Panc1 (cell line): ENCODE results near the gene TBCC. TPM values are rescaled to one million over a fixed set of nuclear protein-coding genes. Genes with fewer than 3 reads are reported as not detected.

Source experiments
- ATAC-seq: fragments of 200-7000 bp; cut with Tn5 transposase; 2 replicates; pipeline ENCODE4 v1.9.1; 2020; ENCODE audit warnings: mild to moderate bottlenecking, moderate library complexity
- BruUV-seq: library from RNA; stranded (reverse); fragments of 400-500 nt; replicated peaks from 2 replicates; lab custom pipeline; 2021; lab: Mats Ljungman, UMichigan
- CTCF ChIA-PET: fragments of 300-600 bp; sonication (Branson Sonifier 250); formaldehyde crosslinking; loops from one replicate; lab custom pipeline; 2022; ENCODE audit warnings: antibody characterized with exemption; lab: Charles Lee
- POLR2A ChIA-PET: fragments of 300-600 bp; sonication (Branson Sonifier 250); formaldehyde crosslinking; loops from one replicate; lab custom pipeline; 2022; ENCODE audit warnings: antibody characterized with exemption; lab: Charles Lee
- DNase-seq: peaks from one replicate; pipeline ENCODE4 v3.0.0-alpha.2; 2010; ENCODE audit warnings: low read depth, low spot score
- H3K27ac ChIP-seq: 2 replicates; pipeline ENCODE4 v1.5.1; 2011; ENCODE audit warnings: mild to moderate bottlenecking, low read length, inconsistent platforms
- H3K27me3 ChIP-seq: fragments of 200-500 bp; sonication (Bioruptor generic); 2 replicates; pipeline ENCODE4 v1.6.0; 2014; ENCODE audit warnings: low read length, inconsistent platforms; ENCODE audit not compliant: control insufficient read depth, insufficient read depth
- H3K36me3 ChIP-seq: fragments of 200-500 bp; sonication (Bioruptor generic); 2 replicates; pipeline ENCODE4 v1.5.1; 2014; ENCODE audit warnings: inconsistent platforms, mild to moderate bottlenecking, low read length, moderate library complexity; ENCODE audit not compliant: control insufficient read depth, insufficient read depth
- H3K4me1 ChIP-seq: 2 replicates; pipeline ENCODE4 v1.5.1; 2011; ENCODE audit warnings: inconsistent platforms, mild to moderate bottlenecking, low read length, moderate library complexity; ENCODE audit not compliant: control insufficient read depth, insufficient read depth
- H3K4me3 ChIP-seq, 2 experiments: 2 replicates each; pipeline ENCODE4 v1.5.1; 2011 to 2012; ENCODE audit warnings: low read depth in 2 of 2, low read length in 2 of 2, mild to moderate bottlenecking in 2 of 2, inconsistent platforms in 1 of 2, moderate library complexity in 1 of 2
- H3K9me3 ChIP-seq: fragments of 200-500 bp; sonication (Bioruptor generic); 2 replicates; pipeline ENCODE4 v1.5.1; 2014; ENCODE audit warnings: low read depth, mild to moderate bottlenecking, inconsistent platforms, low read length, moderate library complexity; ENCODE audit not compliant: control insufficient read depth, insufficient read depth
- POLR2AphosphoS5 ChIP-seq: IDR thresholded peaks from 2 replicates; pipeline ENCODE4 v1.6.1; 2012; ENCODE audit warnings: mild to moderate bottlenecking, low read depth, low read length, moderate library complexity
- SIN3A ChIP-seq: IDR thresholded peaks from 2 replicates; pipeline ENCODE4 v1.6.1; 2012; ENCODE audit warnings: low read depth, mild to moderate bottlenecking, low read length, moderate library complexity, borderline replicate concordance; ENCODE audit not compliant: insufficient read depth
- TCF7L2 ChIP-seq: IDR thresholded peaks from 2 replicates; pipeline ENCODE4 v1.6.1; 2011; ENCODE audit warnings: mild to moderate bottlenecking, low read depth, low read length, inconsistent platforms
- in situ Hi-C: cut with HindIII; loops from 2 replicates; pipeline ENCODE4 v1.10.0; 2016; ENCODE audit warnings: low sequenced_read_pairs, low pct_unique_long_range_greater_than_20kb
- intact Hi-C: fragments of 100-400 bp; cut with micrococcal nuclease; formaldehyde crosslinking; loops from one replicate; pipeline ENCODE4 v1.10.0; 2022; ENCODE audit not compliant: unreplicated experiment
- total RNA-seq: library from RNA; stranded (reverse); gene quantifications from one replicate; pipeline ENCODE4 v1.2.1, GENCODE V29; 2021; ENCODE audit not compliant: unreplicated experiment
- TF ChIP-seq, protein P1 (sequence below), 2 experiments: IDR thresholded peaks; 2 replicates each; pipeline ENCODE4 v1.6.1; 2011 to 2012; ENCODE audit warnings: low read depth in 2 of 2, control low read depth in 1 of 2, low read length in 1 of 2, mild to moderate bottlenecking in 1 of 2, moderate library complexity in 1 of 2; ENCODE audit not compliant: insufficient read depth in 1 of 2
- TF ChIP-seq, protein P2 (sequence below): fragments of 450-650 bp; IDR thresholded peaks from 2 replicates; pipeline ENCODE4 v1.5.1; 2017; ENCODE audit warnings: mild to moderate bottlenecking

Gene TBCC
- total RNA-seq, 1 experiment from 2014 or later: 25.7 TPM

GRCh38 chr6:42774201-42774600 is 28.3 kb upstream of the TBCC start:
- Histone ChIP-seq H3K9me3 (no peaks in the 10 kb centered on the region), H3K36me3 (no peaks in the 10 kb centered on the region), H3K4me3 (no peak overlapping the region), H3K27ac (no peak overlapping the region), H3K4me1 (peaks cover 8% of the 10 kb centered on the region), H3K27me3 (no peaks in the 10 kb centered on the region)
- POLR2A ChIA-PET: no interaction called here
- no TSS peak for BruUV-seq
- DNase-seq (no peak), ATAC-seq (no peak)
- in situ Hi-C loops (no loop called here), intact Hi-C loops (no loop called here)
- TF ChIP-seq, protein P1, sequence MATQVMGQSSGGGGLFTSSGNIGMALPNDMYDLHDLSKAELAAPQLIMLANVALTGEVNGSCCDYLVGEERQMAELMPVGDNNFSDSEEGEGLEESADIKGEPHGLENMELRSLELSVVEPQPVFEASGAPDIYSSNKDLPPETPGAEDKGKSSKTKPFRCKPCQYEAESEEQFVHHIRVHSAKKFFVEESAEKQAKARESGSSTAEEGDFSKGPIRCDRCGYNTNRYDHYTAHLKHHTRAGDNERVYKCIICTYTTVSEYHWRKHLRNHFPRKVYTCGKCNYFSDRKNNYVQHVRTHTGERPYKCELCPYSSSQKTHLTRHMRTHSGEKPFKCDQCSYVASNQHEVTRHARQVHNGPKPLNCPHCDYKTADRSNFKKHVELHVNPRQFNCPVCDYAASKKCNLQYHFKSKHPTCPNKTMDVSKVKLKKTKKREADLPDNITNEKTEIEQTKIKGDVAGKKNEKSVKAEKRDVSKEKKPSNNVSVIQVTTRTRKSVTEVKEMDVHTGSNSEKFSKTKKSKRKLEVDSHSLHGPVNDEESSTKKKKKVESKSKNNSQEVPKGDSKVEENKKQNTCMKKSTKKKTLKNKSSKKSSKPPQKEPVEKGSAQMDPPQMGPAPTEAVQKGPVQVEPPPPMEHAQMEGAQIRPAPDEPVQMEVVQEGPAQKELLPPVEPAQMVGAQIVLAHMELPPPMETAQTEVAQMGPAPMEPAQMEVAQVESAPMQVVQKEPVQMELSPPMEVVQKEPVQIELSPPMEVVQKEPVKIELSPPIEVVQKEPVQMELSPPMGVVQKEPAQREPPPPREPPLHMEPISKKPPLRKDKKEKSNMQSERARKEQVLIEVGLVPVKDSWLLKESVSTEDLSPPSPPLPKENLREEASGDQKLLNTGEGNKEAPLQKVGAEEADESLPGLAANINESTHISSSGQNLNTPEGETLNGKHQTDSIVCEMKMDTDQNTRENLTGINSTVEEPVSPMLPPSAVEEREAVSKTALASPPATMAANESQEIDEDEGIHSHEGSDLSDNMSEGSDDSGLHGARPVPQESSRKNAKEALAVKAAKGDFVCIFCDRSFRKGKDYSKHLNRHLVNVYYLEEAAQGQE (IDR thresholded peaks at IDR 0.05; ENCODE audit: insufficient read depth in 1 of 2, low read depth in 2 of 2, low read length in 1 of 2): no peak
- TF ChIP-seq, protein P2, sequence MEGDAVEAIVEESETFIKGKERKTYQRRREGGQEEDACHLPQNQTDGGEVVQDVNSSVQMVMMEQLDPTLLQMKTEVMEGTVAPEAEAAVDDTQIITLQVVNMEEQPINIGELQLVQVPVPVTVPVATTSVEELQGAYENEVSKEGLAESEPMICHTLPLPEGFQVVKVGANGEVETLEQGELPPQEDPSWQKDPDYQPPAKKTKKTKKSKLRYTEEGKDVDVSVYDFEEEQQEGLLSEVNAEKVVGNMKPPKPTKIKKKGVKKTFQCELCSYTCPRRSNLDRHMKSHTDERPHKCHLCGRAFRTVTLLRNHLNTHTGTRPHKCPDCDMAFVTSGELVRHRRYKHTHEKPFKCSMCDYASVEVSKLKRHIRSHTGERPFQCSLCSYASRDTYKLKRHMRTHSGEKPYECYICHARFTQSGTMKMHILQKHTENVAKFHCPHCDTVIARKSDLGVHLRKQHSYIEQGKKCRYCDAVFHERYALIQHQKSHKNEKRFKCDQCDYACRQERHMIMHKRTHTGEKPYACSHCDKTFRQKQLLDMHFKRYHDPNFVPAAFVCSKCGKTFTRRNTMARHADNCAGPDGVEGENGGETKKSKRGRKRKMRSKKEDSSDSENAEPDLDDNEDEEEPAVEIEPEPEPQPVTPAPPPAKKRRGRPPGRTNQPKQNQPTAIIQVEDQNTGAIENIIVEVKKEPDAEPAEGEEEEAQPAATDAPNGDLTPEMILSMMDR: no peak
- no peak for TF ChIP-seq POLR2AphosphoS5
- no peak for TF ChIP-seq SIN3A
- TF ChIP-seq TCF7L2: no peak
- CTCF ChIA-PET: no interaction called here

GRCh38 chr6:42771741-42772100 is 25.8 kb upstream of the TBCC start:
- Histone ChIP-seq H3K9me3 (no peaks in the 10 kb centered on the region), H3K36me3 (no peaks in the 10 kb centered on the region), H3K4me3 (no peak overlapping the region), H3K27me3 (no peaks in the 10 kb centered on the region), H3K27ac (no peak overlapping the region), H3K4me1 (peaks cover 3% of the 10 kb centered on the region; the same call in 1 of the 2 replicates)
- BruUV-seq: no TSS peak
- POLR2A ChIA-PET: no interaction called here
- intact Hi-C loops: no loop called here
- TF ChIP-seq, protein P2: no peak
- TF ChIP-seq TCF7L2: no peak
- TF ChIP-seq POLR2AphosphoS5: no peak
- TF ChIP-seq SIN3A: no peak
- TF ChIP-seq, protein P1 (IDR thresholded peaks at IDR 0.05; ENCODE audit: insufficient read depth in 1 of 2, low read depth in 2 of 2, low read length in 1 of 2): no peak
- in situ Hi-C loops: no loop called here
- ATAC-seq (no peak), DNase-seq (no peak)
- CTCF ChIA-PET: no interaction called here
